Dermis lymphatic vessel endothelial cell (primary cell): Measurements from ENCODE around the gene USP26. TPM values are rescaled to one million over a fixed set of nuclear protein-coding genes. Genes with fewer than 3 reads are reported as not detected.

ENCODE experiments used
- total RNA-seq: library from RNA; depleted of rRNA; stranded (reverse); fragments of >200 nt; gene quantifications from 2 replicates; pipeline ENCODE4 v1.2.1, GENCODE V29; 2014

USP26 gene
- total RNA-seq: not detected in 2 replicates

GRCh38 chrX:133097031-133097430 is at the start of gene USP26:
Gene USP26 (minus strand): TSS chrX:133097109. CDS start chrX:133028220, 68,889 bp downstream.

Other genes starting within 250 kb of the USP26 start
- not detected in 2 replicates for gene HS6ST2, start 138.5 kb downstream of the USP26 start, total RNA-seq
- gene TFDP3, start 121.2 kb upstream of the USP26 start, total RNA-seq: not detected in 2 replicates